Measurements from ENCODE around the gene RTP5. TPM values are rescaled to one million over a fixed set of nuclear protein-coding genes. Genes with fewer than 3 reads are reported as not detected.

RTP5 gene
- total and polyA plus RNA-seq, 2 of the 8 experiments (the other 6 are each of a cell fraction or from before 2014, with no cell fraction given) = not detected

GRCh38 chr2:241867776-241868420 is 1.6 kb upstream of the RTP5 start:
- no peak overlapping the region for H3K23ac ChIP-seq (ENCODE audit: insufficient read length)
- H3K4me3 ChIP-seq (ENCODE audit: extremely low read depth in 1 of 4, insufficient read depth in 2 of 4, low read depth in 3 of 4, low read length in 4 of 4) = no peak overlapping the region
- no peak overlapping the region for H2BK15ac ChIP-seq (ENCODE audit: low read length)
- H4K20me1 ChIP-seq (replicated peaks in 1 of 2; ENCODE audit: control insufficient read depth in 1 of 2, insufficient read depth in 2 of 2, low read length in 2 of 2) = peaks cover 0 to 20% of the 10 kb centered on the region in 2 experiments
- H3K79me2 ChIP-seq (ENCODE audit: control insufficient read depth in 1 of 2, insufficient read depth in 2 of 2, low read length in 2 of 2) = no peaks in the 10 kb centered on the region
- H4K91ac ChIP-seq (replicated peaks; ENCODE audit: insufficient read length, low read length) = no peak overlapping the region
- no peaks in the 10 kb centered on the region for H3K9me3 ChIP-seq (ENCODE audit: insufficient read depth in 2 of 2, low read depth in 1 of 2, low read length in 1 of 2)
- H3K14ac ChIP-seq (ENCODE audit: insufficient read length) = no peak overlapping the region
- H3K4me2 ChIP-seq (ENCODE audit: insufficient read depth in 1 of 2, low read depth in 2 of 2, low read length in 2 of 2) = no peak overlapping the region
- H3K4me1 ChIP-seq (replicated peaks in 1 of 4; ENCODE audit: control insufficient read depth in 3 of 4, insufficient read depth in 4 of 4, low read length in 3 of 4) = peaks cover 0 to 8% (median 3%) of the 10 kb centered on the region in 4 experiments; a peak in 5 of 7 replicates
- H2BK20ac ChIP-seq (ENCODE audit: low read length) = no peak overlapping the region
- no peak for DNase-seq (ENCODE audit: low read depth in 1 of 2, low spot score in 2 of 2)
- no peak overlapping the region for H2BK120ac ChIP-seq (replicated peaks; ENCODE audit: low read depth, low read length)
- no peak overlapping the region for H4K5ac ChIP-seq (ENCODE audit: insufficient read length, low read depth, low read length)
- H3K36me3 ChIP-seq (ENCODE audit: control insufficient read depth in 2 of 4, insufficient read depth in 4 of 4, low read length in 3 of 4) = no peaks in the 10 kb centered on the region; a peak in 1 of 8 replicates
- H3K4ac ChIP-seq (replicated peaks; ENCODE audit: insufficient read length, low read depth, low read length) = no peak overlapping the region
- no peak overlapping the region for H3K18ac ChIP-seq (ENCODE audit: extremely low read depth, low read length)
- no peak overlapping the region for H2BK5ac ChIP-seq (ENCODE audit: low read depth, low read length)
- peaks cover 4% of the 10 kb centered on the region; the same call in 1 of the 2 replicates for H3K79me1 ChIP-seq (ENCODE audit: low read depth, low read length)
- peaks cover 20% of the 10 kb centered on the region for H3K23me2 ChIP-seq (ENCODE audit: low read depth, low read length)
- ChIA-PET CTCF (ENCODE audit: partially characterized antibody) (interaction anchor here (0.7 to 3.8 kb wide), 10 partner anchors 8 to 221 kb away, joined by 3 to 23 read pairs (median 5); partner anchors contain the start of genes D2HGDH and ING5), POLR2A (ENCODE audit: partially characterized antibody) (interaction anchor here (1.0 to 1.6 kb wide), 2 partner anchors 8 to 169 kb away, joined by 4 to 5 read pairs; no protein-coding TSS in a partner anchor)
- H2BK12ac ChIP-seq (ENCODE audit: low read depth, low read length) = no peak overlapping the region
- H3K27me3 ChIP-seq (replicated peaks in 1 of 4; ENCODE audit: control insufficient read depth in 3 of 4, extremely low read depth in 1 of 4, insufficient read depth in 3 of 4, low read length in 3 of 4) = peaks cover 0 to 16% (median 0%) of the 10 kb centered on the region in 4 experiments; a peak in 3 of 7 replicates
- H4K8ac ChIP-seq (ENCODE audit: extremely low read depth, insufficient read depth, low read length) = no peak overlapping the region
- WGBS, 2 experiments (ENCODE audit: extremely low coverage in 1 of 2, insufficient coverage in 1 of 2, insufficient read length in 1 of 2, insufficient replicate concordance in 2 of 2, low coverage in 1 of 2, low lambda C conversion rate in 2 of 2, missing lambda C conversion rate in 1 of 2) = 92% methylated on average over 19 of the region's 19 CpGs; no CpG with 5 or more reads in 1 of the 2 experiments
- no peak overlapping the region for H3K27ac ChIP-seq (ENCODE audit: low read depth, low read length)
- H3K9ac ChIP-seq (replicated peaks in 1 of 4; ENCODE audit: extremely low read depth in 1 of 4, low read depth in 3 of 4, low read length in 3 of 4) = no peak overlapping the region
- H3K56ac ChIP-seq (replicated peaks; ENCODE audit: insufficient read length, low read depth, low read length) = no peak overlapping the region
- no peak overlapping the region for H2AFZ ChIP-seq (ENCODE audit: low read length)
- no peak for FAIRE-seq
- H2AK5ac ChIP-seq (ENCODE audit: low read depth, low read length) = no peak overlapping the region
- TF ChIP-seq POLR2A (IDR thresholded peaks at IDR 0.05; ENCODE audit: control extremely low read depth in 1 of 2, low read depth in 2 of 2, low read length in 2 of 2) = no peak
